Activated naive CD8-positive, alpha-beta T cell treated with anti-CD3 and anti-CD28 coated beads for 36 hours (primary cell): Measurements from ENCODE around the gene COL19A1. TPM values are rescaled to one million over a fixed set of nuclear protein-coding genes. Genes with fewer than 3 reads are reported as not detected.

Experiments used
- DNase-seq: peaks from one replicate; pipeline ENCODE4 v3.0.0; 2021
- H3K27ac Mint-ChIP-seq: one replicate; pipeline ENCODE4 v1.8.0; 2022; ENCODE audit warnings: mild to moderate bottlenecking, moderate library complexity, mixed read lengths
- H3K27me3 Mint-ChIP-seq: one replicate; pipeline ENCODE4 v1.8.0; 2022; ENCODE audit warnings: mild to moderate bottlenecking, mixed read lengths
- H3K36me3 Mint-ChIP-seq: one replicate; pipeline ENCODE4 v1.8.0; 2021; ENCODE audit warnings: mild to moderate bottlenecking, mixed read lengths
- H3K4me1 Mint-ChIP-seq: one replicate; pipeline ENCODE4 v1.8.0; 2021; ENCODE audit warnings: mixed read lengths
- H3K4me3 Mint-ChIP-seq: one replicate; pipeline ENCODE4 v1.8.0; 2022; ENCODE audit warnings: mild to moderate bottlenecking, moderate library complexity, mixed read lengths
- H3K9me3 Mint-ChIP-seq: one replicate; pipeline ENCODE4 v1.8.0; 2022; ENCODE audit warnings: mixed read lengths
- total RNA-seq, 2 experiments: library from RNA; stranded (reverse); gene quantifications; one replicate each; pipeline ENCODE4 v1.2.3, GENCODE V29; 2021

The COL19A1 gene
- total RNA-seq, 2 experiments from 2014 or later, result 0.36 to 0.47 TPM

- H3K4me3 Mint-ChIP-seq, result no peak overlapping the region
- H3K4me1 Mint-ChIP-seq, result no peaks in the 10 kb centered on the region
- H3K36me3 Mint-ChIP-seq, result no peaks in the 10 kb centered on the region
- DNase-seq, result no peak
- H3K27ac Mint-ChIP-seq, result no peak overlapping the region
- no peaks in the 10 kb centered on the region for H3K9me3 Mint-ChIP-seq
- peaks cover 12% of the 10 kb centered on the region for H3K27me3 Mint-ChIP-seq
Observed at GRCh38 chr6:70073637-70074036, 207.3 kb downstream of the COL19A1 start.

- no peaks in the 10 kb centered on the region for H3K4me1 Mint-ChIP-seq
- no peak overlapping the region for H3K4me3 Mint-ChIP-seq
- no peaks in the 10 kb centered on the region for H3K9me3 Mint-ChIP-seq
- H3K27me3 Mint-ChIP-seq, result peaks cover 5% of the 10 kb centered on the region
- no peaks in the 10 kb centered on the region for H3K36me3 Mint-ChIP-seq
- no peak overlapping the region for H3K27ac Mint-ChIP-seq
- DNase-seq, result no peak
Observed at GRCh38 chr6:70079241-70079640, 212.9 kb downstream of the COL19A1 start.

GRCh38 chr6:70080443-70081070 is 214.2 kb downstream of the COL19A1 start:
- Mint-ChIP-seq H3K27me3 (no peaks in the 10 kb centered on the region), H3K4me1 (no peaks in the 10 kb centered on the region), H3K36me3 (no peaks in the 10 kb centered on the region), H3K27ac (no peak overlapping the region), H3K4me3 (no peak overlapping the region), H3K9me3 (no peaks in the 10 kb centered on the region)
- DNase-seq, result no peak

- Mint-ChIP-seq H3K27me3 (no peaks in the 10 kb centered on the region), H3K9me3 (no peaks in the 10 kb centered on the region), H3K4me1 (no peaks in the 10 kb centered on the region), H3K27ac (no peak overlapping the region), H3K36me3 (no peaks in the 10 kb centered on the region), H3K4me3 (no peak overlapping the region)
- DNase-seq, result no peak
Observed at GRCh38 chr6:70082830-70083229, 216.5 kb downstream of the COL19A1 start.

DNA sequence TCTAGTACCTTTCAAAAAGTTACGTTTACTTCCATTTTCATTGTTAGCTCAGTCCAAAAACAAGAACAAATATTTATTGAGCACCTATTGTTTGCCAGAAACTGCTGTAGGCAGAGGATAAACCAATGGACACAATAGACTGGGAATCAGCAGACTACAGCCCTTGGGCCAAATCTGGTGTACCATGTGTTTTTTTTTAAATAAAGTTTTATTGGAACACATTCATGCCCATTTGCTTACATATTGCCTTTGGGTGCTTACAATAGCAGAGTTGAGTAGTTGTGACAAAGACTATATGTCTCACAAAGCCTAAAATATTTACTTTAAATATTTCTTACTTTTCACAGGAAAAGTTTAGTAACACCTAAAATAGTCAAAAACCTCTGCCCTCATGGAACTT is 220.4 kb downstream of the COL19A1 start:
- no peaks in the 10 kb centered on the region for H3K9me3 Mint-ChIP-seq
- no peaks in the 10 kb centered on the region for H3K4me1 Mint-ChIP-seq

GRCh38 chr6:70094156-70094555 is 227.8 kb downstream of the COL19A1 start:
- H3K4me3 Mint-ChIP-seq, result no peak overlapping the region
- no peak overlapping the region for H3K27ac Mint-ChIP-seq
- H3K9me3 Mint-ChIP-seq, result no peaks in the 10 kb centered on the region
- H3K4me1 Mint-ChIP-seq, result no peaks in the 10 kb centered on the region
- peaks cover 4% of the 10 kb centered on the region for H3K27me3 Mint-ChIP-seq
- no peak for DNase-seq
- H3K36me3 Mint-ChIP-seq, result no peaks in the 10 kb centered on the region

More for the DNA sequence above, 220.4 kb downstream of the COL19A1 start:
- Mint-ChIP-seq H3K27ac (no peak overlapping the region), H3K27me3 (no peaks in the 10 kb centered on the region), H3K4me3 (no peak overlapping the region), H3K36me3 (no peaks in the 10 kb centered on the region)
- no peak for DNase-seq

DNA sequence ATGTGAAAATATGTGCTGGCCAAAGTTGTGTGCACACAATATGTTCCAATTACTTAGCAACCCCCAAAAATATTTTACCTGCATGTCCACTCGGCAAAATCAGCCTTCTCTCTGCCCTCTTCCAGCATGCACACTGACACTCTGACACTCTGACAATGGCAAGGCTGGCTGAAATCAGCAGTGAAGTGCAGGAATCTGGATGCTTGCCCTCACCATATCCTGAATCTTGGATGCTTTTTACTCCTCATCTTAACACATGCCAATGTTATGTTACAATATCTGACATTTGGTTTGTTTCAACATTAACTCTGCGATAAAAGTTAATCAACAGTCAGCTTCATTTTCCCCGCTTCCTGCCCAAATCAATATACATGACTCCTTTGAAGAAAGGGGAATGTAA is 233.4 kb downstream of the COL19A1 start:
- Mint-ChIP-seq H3K27me3 (peaks cover 15% of the 10 kb centered on the region), H3K9me3 (no peaks in the 10 kb centered on the region), H3K27ac (no peak overlapping the region), H3K4me1 (no peaks in the 10 kb centered on the region), H3K36me3 (no peaks in the 10 kb centered on the region), H3K4me3 (no peak overlapping the region)
- DNase-seq, result no peak

DNA sequence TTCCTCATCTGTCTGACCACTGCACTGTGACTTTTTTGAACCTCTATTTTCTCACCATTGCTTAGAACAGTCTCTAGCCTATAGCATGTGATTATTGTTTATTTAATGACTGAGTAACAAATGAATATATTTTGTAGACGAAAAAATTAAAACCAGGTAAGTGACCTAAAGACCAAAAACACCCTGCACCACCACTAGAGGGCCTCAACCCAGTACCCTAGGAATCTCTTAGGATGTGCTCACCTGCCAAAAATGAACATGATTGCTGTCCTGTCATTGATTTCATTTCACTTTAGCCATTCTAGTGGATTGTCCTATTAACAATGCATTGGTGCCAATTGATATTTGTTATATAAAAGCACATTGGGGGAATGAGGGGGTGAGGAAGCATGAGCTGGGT is 237.4 kb downstream of the COL19A1 start:
- H3K4me3 Mint-ChIP-seq, result no peak overlapping the region
- DNase-seq, result no peak
- no peaks in the 10 kb centered on the region for H3K4me1 Mint-ChIP-seq
- H3K27ac Mint-ChIP-seq, result no peak overlapping the region
- H3K27me3 Mint-ChIP-seq, result peaks cover 23% of the 10 kb centered on the region
- H3K9me3 Mint-ChIP-seq, result no peaks in the 10 kb centered on the region
- H3K36me3 Mint-ChIP-seq, result no peaks in the 10 kb centered on the region

DNA sequence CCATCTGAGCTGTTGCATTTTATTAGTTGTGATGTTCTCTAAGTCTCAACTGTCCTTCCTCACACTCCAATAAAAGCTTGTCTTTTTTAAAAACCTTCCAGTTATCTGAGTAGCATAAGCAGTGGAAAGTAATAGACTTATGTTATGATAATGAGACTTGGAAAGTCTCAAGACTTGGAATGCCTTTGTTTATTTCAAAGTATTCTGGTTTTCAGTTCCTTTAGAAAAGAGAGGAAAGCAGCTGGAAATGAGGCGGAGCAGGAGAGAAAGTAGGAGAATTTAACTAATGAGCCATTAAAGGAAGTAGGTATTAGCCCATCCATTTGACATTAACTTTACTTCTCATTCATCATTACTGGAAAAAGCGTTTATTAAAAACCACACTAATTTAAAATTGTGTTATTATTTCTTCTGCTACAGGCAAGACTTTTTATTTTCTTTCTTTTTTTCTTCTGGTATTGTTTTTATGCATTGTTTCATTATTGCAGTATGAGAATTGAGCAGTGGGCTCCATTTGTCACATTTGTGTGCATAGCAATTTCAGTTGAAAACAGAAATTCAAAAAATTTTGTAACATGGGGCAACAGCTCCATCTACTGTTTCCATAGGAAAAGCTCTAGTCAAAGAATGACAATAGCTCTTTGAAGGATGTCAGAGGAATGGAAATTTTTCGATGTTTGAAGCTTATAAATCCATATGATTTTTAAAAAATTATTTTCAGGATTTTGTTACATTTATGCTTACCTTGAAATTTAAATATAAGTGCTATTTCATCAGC is 241.7 kb downstream of the COL19A1 start:
- Mint-ChIP-seq H3K4me3 (no peak overlapping the region), H3K9me3 (no peaks in the 10 kb centered on the region), H3K27me3 (peaks cover 17% of the 10 kb centered on the region), H3K4me1 (no peaks in the 10 kb centered on the region), H3K27ac (no peak overlapping the region), H3K36me3 (no peaks in the 10 kb centered on the region)
- DNase-seq, result no peak

- Mint-ChIP-seq H3K27me3 (peaks cover 15% of the 10 kb centered on the region), H3K9me3 (no peaks in the 10 kb centered on the region), H3K4me3 (no peak overlapping the region), H3K27ac (no peak overlapping the region), H3K4me1 (no peaks in the 10 kb centered on the region), H3K36me3 (no peaks in the 10 kb centered on the region)
- no peak for DNase-seq
Observed at GRCh38 chr6:70110126-70111022, 244.0 kb downstream of the COL19A1 start.

- Mint-ChIP-seq H3K9me3 (no peaks in the 10 kb centered on the region), H3K27me3 (peaks cover 17% of the 10 kb centered on the region), H3K4me1 (no peaks in the 10 kb centered on the region), H3K36me3 (no peaks in the 10 kb centered on the region), H3K27ac (no peak overlapping the region), H3K4me3 (no peak overlapping the region)
- DNase-seq, result no peak
Observed at GRCh38 chr6:70111737-70112136, 245.4 kb downstream of the COL19A1 start.

- Mint-ChIP-seq H3K36me3 (no peaks in the 10 kb centered on the region), H3K4me3 (no peak overlapping the region), H3K9me3 (no peaks in the 10 kb centered on the region), H3K27ac (no peak overlapping the region), H3K27me3 (peaks cover 13% of the 10 kb centered on the region), H3K4me1 (no peaks in the 10 kb centered on the region)
- no peak for DNase-seq
Observed at GRCh38 chr6:70112716-70113115, 246.4 kb downstream of the COL19A1 start.

GRCh38 chr6:70113171-70113570 is 246.8 kb downstream of the COL19A1 start:
- no peak for DNase-seq
- no peak overlapping the region for H3K4me3 Mint-ChIP-seq
- no peaks in the 10 kb centered on the region for H3K4me1 Mint-ChIP-seq
- H3K36me3 Mint-ChIP-seq, result no peaks in the 10 kb centered on the region
- peaks cover 8% of the 10 kb centered on the region for H3K27me3 Mint-ChIP-seq
- H3K27ac Mint-ChIP-seq, result no peak overlapping the region
- H3K9me3 Mint-ChIP-seq, result no peaks in the 10 kb centered on the region

GRCh38 chr6:70118670-70119069 is 252.3 kb downstream of the COL19A1 start:
- Mint-ChIP-seq H3K9me3 (no peaks in the 10 kb centered on the region), H3K27me3 (peaks cover 7% of the 10 kb centered on the region), H3K36me3 (no peaks in the 10 kb centered on the region), H3K27ac (no peak overlapping the region), H3K4me1 (no peaks in the 10 kb centered on the region), H3K4me3 (no peak overlapping the region)
- no peak for DNase-seq

- Mint-ChIP-seq H3K36me3 (no peaks in the 10 kb centered on the region), H3K4me3 (no peak overlapping the region), H3K27ac (no peak overlapping the region), H3K27me3 (peaks cover 7% of the 10 kb centered on the region), H3K9me3 (no peaks in the 10 kb centered on the region), H3K4me1 (no peaks in the 10 kb centered on the region)
- no peak for DNase-seq
Observed at GRCh38 chr6:70119218-70119835, 253.0 kb downstream of the COL19A1 start.
